GM23248 (cell line): ENCODE results near the gene DTX2.

Experiments
- EZH2 ChIP-seq: fragments of 200-600 bp; sonication (generic); IDR thresholded peaks from 2 replicates; pipeline ENCODE4 v1.6.1; 2018; ENCODE audit warnings: antibody characterized with exemption, mild to moderate bottlenecking; ENCODE audit not compliant: insufficient read depth, poor library complexity, severe bottlenecking
- EZH2phosphoT487 ChIP-seq: fragments of 200-600 bp; sonication (generic); IDR thresholded peaks from 2 replicates; pipeline ENCODE4 v1.6.1; 2018; ENCODE audit warnings: antibody characterized with exemption, moderate library complexity, mild to moderate bottlenecking, low read depth; ENCODE audit not compliant: insufficient read depth

- TF ChIP-seq EZH2phosphoT487 (no peak), EZH2 (no peak)
Observed at GRCh38 chr7:76423666-76424412, 37.7 kb upstream of the DTX2 start.
